ENCODE data around the gene GRAMD1A. TPM values are rescaled to one million over a fixed set of nuclear protein-coding genes. Genes with fewer than 3 reads are reported as not detected.

Gene GRAMD1A
- total and polyA plus RNA-seq, 2 of the 8 experiments (the other 6 are each of a cell fraction or from before 2014, with no cell fraction given), result 113 to 154 TPM

DNA sequence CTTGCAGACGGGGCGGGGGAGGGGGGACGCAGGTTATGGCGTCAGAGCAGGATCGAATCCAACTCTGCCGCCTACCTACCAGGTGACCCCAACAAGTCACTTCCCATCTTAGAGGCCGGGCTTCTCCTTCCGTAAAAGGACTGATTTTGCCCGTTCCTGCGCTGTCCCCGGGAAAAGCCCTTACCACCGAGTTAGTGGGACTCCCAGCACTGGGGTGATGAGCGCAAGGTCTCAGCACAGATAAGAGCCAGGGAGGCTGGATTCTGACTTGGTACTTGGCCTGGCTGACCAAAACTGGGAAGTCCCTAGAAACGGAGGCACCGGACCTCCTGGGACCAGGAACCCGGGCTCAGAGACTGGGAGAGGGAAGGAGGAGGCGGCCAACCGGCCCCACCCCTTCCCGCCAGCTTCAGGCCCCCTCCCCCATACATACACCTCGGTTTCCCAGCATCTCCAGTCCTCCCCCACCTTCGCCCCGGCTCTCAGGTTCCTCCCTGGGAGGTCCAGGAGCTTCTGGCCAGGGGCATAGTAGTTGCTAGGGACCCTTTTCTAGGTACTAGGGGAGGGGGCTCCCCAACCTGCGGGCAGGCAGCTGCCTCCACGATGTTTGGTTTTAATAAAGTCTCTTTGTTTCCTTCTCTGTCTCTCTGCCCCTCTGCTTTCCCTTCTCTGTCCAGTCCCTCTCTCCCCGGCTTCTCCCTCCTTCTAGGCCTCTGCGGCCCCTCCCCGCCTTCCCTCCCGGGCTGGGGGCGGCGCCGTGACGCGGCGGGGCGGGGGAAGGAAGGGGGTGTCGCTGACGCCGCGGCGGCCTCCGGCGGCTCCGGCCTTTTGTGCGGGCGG is at the start of gene GRAMD1A (continued):
- TF ChIP-seq GABPA (IDR thresholded peaks at IDR 0.05; ENCODE audit: borderline replicate concordance, insufficient read depth, low read length) (no peak), TBP (IDR thresholded peaks at IDR 0.05; ENCODE audit: low read depth, low read length) (peak; percentile 65), ZNF274 (IDR thresholded peaks at IDR 0.05; ENCODE audit: borderline replicate concordance, extremely low read depth, low read length) (no peak)

Data from H1 (cell line).